Measurements from ENCODE around the gene HIF1A. TPM values are rescaled to one million over a fixed set of nuclear protein-coding genes. Genes with fewer than 3 reads are reported as not detected.

The HIF1A gene
- total and polyA plus RNA-seq, 2 experiments from 2014 or later, result 113 to 242 TPM

DNA sequence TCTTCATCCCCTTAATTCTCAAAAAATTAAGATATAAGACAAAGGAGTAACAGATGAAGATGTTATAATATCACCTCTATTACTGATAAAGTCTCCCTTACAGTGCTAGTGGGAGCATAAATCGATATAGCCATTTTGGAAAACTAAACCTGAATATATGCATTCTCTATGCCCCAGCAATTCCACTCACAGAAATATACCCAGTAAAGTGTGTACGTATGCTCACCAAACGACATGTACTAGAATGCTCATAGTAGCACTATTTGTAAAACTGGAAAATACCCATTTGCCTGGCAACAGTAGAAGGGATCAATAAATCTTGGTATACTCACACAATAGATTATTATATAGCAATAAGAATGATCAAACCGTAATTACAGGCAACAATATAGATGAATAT is 44.0 kb upstream of the HIF1A start (continued):
- TF ChIP-seq, protein P1, sequence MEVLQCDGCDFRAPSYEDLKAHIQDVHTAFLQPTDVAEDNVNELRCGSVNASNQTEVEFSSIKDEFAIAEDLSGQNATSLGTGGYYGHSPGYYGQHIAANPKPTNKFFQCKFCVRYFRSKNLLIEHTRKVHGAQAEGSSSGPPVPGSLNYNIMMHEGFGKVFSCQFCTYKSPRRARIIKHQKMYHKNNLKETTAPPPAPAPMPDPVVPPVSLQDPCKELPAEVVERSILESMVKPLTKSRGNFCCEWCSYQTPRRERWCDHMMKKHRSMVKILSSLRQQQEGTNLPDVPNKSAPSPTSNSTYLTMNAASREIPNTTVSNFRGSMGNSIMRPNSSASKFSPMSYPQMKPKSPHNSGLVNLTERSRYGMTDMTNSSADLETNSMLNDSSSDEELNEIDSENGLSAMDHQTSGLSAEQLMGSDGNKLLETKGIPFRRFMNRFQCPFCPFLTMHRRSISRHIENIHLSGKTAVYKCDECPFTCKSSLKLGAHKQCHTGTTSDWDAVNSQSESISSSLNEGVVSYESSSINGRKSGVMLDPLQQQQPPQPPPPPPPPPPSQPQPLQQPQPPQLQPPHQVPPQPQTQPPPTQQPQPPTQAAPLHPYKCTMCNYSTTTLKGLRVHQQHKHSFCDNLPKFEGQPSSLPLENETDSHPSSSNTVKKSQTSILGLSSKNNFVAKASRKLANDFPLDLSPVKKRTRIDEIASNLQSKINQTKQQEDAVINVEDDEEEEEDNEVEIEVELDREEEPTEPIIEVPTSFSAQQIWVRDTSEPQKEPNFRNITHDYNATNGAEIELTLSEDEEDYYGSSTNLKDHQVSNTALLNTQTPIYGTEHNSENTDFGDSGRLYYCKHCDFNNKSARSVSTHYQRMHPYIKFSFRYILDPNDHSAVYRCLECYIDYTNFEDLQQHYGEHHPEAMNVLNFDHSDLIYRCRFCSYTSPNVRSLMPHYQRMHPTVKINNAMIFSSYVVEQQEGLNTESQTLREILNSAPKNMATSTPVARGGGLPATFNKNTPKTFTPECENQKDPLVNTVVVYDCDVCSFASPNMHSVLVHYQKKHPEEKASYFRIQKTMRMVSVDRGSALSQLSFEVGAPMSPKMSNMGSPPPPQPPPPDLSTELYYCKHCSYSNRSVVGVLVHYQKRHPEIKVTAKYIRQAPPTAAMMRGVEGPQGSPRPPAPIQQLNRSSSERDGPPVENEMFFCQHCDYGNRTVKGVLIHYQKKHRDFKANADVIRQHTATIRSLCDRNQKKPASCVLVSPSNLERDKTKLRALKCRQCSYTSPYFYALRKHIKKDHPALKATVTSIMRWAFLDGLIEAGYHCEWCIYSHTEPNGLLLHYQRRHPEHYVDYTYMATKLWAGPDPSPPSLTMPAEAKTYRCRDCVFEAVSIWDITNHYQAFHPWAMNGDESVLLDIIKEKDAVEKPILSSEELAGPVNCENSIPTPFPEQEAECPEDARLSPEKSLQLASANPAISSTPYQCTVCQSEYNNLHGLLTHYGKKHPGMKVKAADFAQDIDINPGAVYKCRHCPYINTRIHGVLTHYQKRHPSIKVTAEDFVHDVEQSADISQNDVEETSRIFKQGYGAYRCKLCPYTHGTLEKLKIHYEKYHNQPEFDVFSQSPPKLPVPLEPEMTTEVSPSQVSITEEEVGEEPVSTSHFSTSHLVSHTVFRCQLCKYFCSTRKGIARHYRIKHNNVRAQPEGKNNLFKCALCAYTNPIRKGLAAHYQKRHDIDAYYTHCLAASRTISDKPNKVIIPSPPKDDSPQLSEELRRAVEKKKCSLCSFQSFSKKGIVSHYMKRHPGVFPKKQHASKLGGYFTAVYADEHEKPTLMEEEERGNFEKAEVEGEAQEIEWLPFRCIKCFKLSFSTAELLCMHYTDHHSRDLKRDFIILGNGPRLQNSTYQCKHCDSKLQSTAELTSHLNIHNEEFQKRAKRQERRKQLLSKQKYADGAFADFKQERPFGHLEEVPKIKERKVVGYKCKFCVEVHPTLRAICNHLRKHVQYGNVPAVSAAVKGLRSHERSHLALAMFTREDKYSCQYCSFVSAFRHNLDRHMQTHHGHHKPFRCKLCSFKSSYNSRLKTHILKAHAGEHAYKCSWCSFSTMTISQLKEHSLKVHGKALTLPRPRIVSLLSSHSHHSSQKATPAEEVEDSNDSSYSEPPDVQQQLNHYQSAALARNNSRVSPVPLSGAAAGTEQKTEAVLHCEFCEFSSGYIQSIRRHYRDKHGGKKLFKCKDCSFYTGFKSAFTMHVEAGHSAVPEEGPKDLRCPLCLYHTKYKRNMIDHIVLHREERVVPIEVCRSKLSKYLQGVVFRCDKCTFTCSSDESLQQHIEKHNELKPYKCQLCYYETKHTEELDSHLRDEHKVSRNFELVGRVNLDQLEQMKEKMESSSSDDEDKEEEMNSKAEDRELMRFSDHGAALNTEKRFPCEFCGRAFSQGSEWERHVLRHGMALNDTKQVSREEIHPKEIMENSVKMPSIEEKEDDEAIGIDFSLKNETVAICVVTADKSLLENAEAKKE (CRISPR knock-in tag; IDR thresholded peaks at IDR 0.05), result no peak
- TF ChIP-seq CREB1 (CRISPR knock-in tag; IDR thresholded peaks at IDR 0.05; ENCODE audit: low read depth) (no peak), STAT1 (IDR thresholded peaks at IDR 0.05; ENCODE audit: unreplicated experiment) (no peak), POLR2AphosphoS5 (IDR thresholded peaks at IDR 0.05; ENCODE audit: low read depth) (no peak), NANOG (IDR thresholded peaks at IDR 0.05; ENCODE audit: borderline replicate concordance) (no peak)
- TF ChIP-seq, protein P2, sequence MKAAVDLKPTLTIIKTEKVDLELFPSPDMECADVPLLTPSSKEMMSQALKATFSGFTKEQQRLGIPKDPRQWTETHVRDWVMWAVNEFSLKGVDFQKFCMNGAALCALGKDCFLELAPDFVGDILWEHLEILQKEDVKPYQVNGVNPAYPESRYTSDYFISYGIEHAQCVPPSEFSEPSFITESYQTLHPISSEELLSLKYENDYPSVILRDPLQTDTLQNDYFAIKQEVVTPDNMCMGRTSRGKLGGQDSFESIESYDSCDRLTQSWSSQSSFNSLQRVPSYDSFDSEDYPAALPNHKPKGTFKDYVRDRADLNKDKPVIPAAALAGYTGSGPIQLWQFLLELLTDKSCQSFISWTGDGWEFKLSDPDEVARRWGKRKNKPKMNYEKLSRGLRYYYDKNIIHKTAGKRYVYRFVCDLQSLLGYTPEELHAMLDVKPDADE (IDR thresholded peaks at IDR 0.05), result no peak

DNA sequence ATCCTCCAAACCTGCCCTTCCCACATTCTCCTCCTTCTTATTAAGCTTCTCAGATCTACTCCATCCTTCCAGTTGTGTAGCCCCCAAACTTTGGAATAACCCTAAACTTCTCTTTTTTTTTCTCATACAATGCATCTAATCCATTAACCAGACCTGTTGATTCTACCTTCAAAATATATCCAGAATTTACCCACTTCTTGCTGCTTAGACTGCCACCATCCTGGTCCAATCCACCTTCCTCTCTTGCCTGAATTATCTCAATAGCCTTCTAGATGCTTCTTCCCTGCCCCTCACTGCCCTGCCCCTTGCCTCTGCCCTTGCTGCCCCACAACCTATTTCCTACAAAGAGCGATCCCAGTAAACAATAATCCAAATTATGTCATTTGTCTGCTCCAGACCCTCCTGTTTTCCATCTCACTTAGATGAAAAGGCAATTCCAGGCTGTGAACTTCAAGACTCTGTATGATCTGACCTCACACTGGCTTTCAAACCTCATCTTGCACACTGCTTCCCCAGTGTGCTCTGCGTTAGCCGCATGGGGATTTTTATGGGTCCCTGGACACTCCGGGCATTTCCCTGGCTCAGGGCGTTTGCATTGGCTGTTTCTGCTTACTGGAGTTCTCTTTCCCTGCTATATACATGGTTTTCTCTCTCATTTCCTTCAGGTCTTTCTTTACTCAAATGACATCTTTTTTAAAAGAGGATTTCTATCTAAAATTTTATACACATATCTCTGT is 42.6 kb upstream of the HIF1A start:
- no peak overlapping the region for H3K27ac ChIP-seq (ENCODE audit: low read depth)
- DNase-seq (ENCODE audit: low spot score), result no peak

More for the DNA sequence above, 42.6 kb upstream of the HIF1A start:
- Mint-ChIP-seq H3K27me3 (ENCODE audit: insufficient read depth, low read depth, poor library complexity) (peaks cover 6% of the 10 kb centered on the region), H3K27ac (no peak overlapping the region), H3K9me3 (no peaks in the 10 kb centered on the region), H3K4me3 (no peak overlapping the region), H3K36me3 (ENCODE audit: low read depth) (no peaks in the 10 kb centered on the region), H3K4me1 (no peaks in the 10 kb centered on the region)
- Histone ChIP-seq H3K4me3 (no peak overlapping the region), H3K36me3 (ENCODE audit: insufficient read depth) (no peaks in the 10 kb centered on the region), H3K79me2 (replicated peaks; ENCODE audit: insufficient read depth) (no peaks in the 10 kb centered on the region), H3K4me1 (ENCODE audit: insufficient read depth) (no peaks in the 10 kb centered on the region), H3K4me2 (no peak overlapping the region), H3K9me2 (ENCODE audit: insufficient read depth) (no peaks in the 10 kb centered on the region), H2AFZ (peak overlapping the region; percentile 80; the same call in 1 of the 2 replicates), H4K20me1 (replicated peaks; ENCODE audit: insufficient read depth) (no peaks in the 10 kb centered on the region), H3F3A (replicated peaks; ENCODE audit: low read depth) (no peaks in the 10 kb centered on the region), H3K27me3 (ENCODE audit: insufficient read depth) (no peaks in the 10 kb centered on the region)
- no peak for ATAC-seq
- TF ChIP-seq CREB1 (CRISPR knock-in tag; IDR thresholded peaks at IDR 0.05; ENCODE audit: low read depth) (no peak), POLR2AphosphoS5 (IDR thresholded peaks at IDR 0.05; ENCODE audit: low read depth) (no peak)
